Hematopoietic multipotent progenitor cell treated with erythropoietin and hydrocortisone succinate and interleukin-3 and kit ligand, for 4 days (in vitro differentiated cells): ENCODE data around the gene ETNK2.
A peak's percentile ranks its signal among the peaks of the same experiment; 100 is the strongest.

Source experiments
- DNase-seq: peaks from one replicate; pipeline ENCODE4 v3.0.0-alpha.2; 2015

ETNK2 gene

GRCh38 chr1:204151552-204152309 lies at the start of gene ETNK2:
Gene ETNK2 (minus strand): TSS chr1:204152044. CDS start chr1:204151852, 192 bp downstream.
- DNase-seq, result peak; percentile 33

- no peak for DNase-seq
Measured at GRCh38 chr1:204201348-204202040, 49.6 kb upstream of the ETNK2 start.

- no peak for DNase-seq
Measured at GRCh38 chr1:204199579-204199978, 47.7 kb upstream of the ETNK2 start.

- DNase-seq, result no peak
Measured at GRCh38 chr1:204198348-204199340, 46.8 kb upstream of the ETNK2 start.

GRCh38 chr1:204197068-204197467 lies 45.2 kb upstream of the ETNK2 start:
- DNase-seq, result no peak

GRCh38 chr1:204196068-204196795 lies 44.4 kb upstream of the ETNK2 start, which contains the start of gene KISS1:
Gene KISS1 (minus strand): TSS chr1:204196491. CDS start chr1:204192876, 3,615 bp downstream.
- DNase-seq, result no peak

GRCh38 chr1:204194771-204195170 lies 42.9 kb upstream of the ETNK2 start:
- DNase-seq, result no peak

- no peak for DNase-seq
Measured at GRCh38 chr1:204194080-204194479, 42.2 kb upstream of the ETNK2 start.

GRCh38 chr1:204192589-204193352 lies 40.9 kb upstream of the ETNK2 start:
- DNase-seq, result no peak

- DNase-seq, result no peak
Measured at GRCh38 chr1:204192046-204192445, 40.2 kb upstream of the ETNK2 start.

- no peak for DNase-seq
Measured at GRCh38 chr1:204191456-204191855, 39.6 kb upstream of the ETNK2 start.

- DNase-seq, result peak; percentile 86
Measured at GRCh38 chr1:204190212-204191211, 38.7 kb upstream of the ETNK2 start.

- DNase-seq, result no peak
Measured at GRCh38 chr1:204188959-204189639, 37.3 kb upstream of the ETNK2 start.

- DNase-seq, result no peak
Measured at GRCh38 chr1:204186597-204186996, 34.8 kb upstream of the ETNK2 start.

GRCh38 chr1:204181116-204181515 lies 29.3 kb upstream of the ETNK2 start:
- DNase-seq, result no peak

- DNase-seq, result no peak
Measured at GRCh38 chr1:204180133-204180532, 28.3 kb upstream of the ETNK2 start.

GRCh38 chr1:204178487-204179281 lies 26.8 kb upstream of the ETNK2 start:
- DNase-seq, result peak; percentile 77

- peak; percentile 96 for DNase-seq
Measured at GRCh38 chr1:204177133-204177532, 25.3 kb upstream of the ETNK2 start.

GRCh38 chr1:204176049-204176448 lies 24.2 kb upstream of the ETNK2 start:
- peak; percentile 41 for DNase-seq
